ENCODE data around the gene REEP1. TPM values are rescaled to one million over a fixed set of nuclear protein-coding genes. Genes with fewer than 3 reads are reported as not detected.

The REEP1 gene
- total and polyA plus RNA-seq, 2 of the 8 experiments (the other 6 are each of a cell fraction or from before 2014, with no cell fraction given) = 0.74 to 1.5 TPM

Small RNA genes within 50 kb of the gene (microRNA-seq; reads per million reads assigned to microRNA genes)
- gene MIR4779 (ENCODE audit: borderline microRNAs expressed in 2 of 2, borderline number of aligned reads in 2 of 2, borderline replicate concordance in 1 of 2) = 0 reads per million in 2 experiments

Small RNA genes within 50 kb of the gene (small RNA-seq; reads per million reads assigned to genes)
- gene MIR4779 (ENCODE audit: insufficient read depth) = not detected
- gene RF00096 (ENCODE audit: insufficient read depth) = not detected
- not detected for gene RF00413 (ENCODE audit: insufficient read depth)

Other genes starting within 250 kb of the REEP1 start
- gene POLR1A, start 231.7 kb downstream of the REEP1 start, total RNA-seq (2021; fragmentation: NEBNext Ultra II Directional; extraction: Animal tissue kit (Norgen Biotek cat#: 25700)) = 58.1 and 58.2 TPM in 2 replicates
- gene POLR1A, start 231.7 kb downstream of the REEP1 start, polyA plus RNA-seq (2011; rRNA removed) = 8.9 and 9.6 TPM in 2 replicates
- 191 and 192 TPM in 2 replicates for gene PTCD3, start 231.4 kb downstream of the REEP1 start, total RNA-seq (2021; fragmentation: NEBNext Ultra II Directional; extraction: Animal tissue kit (Norgen Biotek cat#: 25700))
- gene PTCD3, start 231.4 kb downstream of the REEP1 start, polyA plus RNA-seq (2011; rRNA removed) = 48.0 and 64.3 TPM in 2 replicates
- gene IMMT, start 142.2 kb downstream of the REEP1 start, total RNA-seq (2021; fragmentation: NEBNext Ultra II Directional; extraction: Animal tissue kit (Norgen Biotek cat#: 25700)) = 103 and 105 TPM in 2 replicates
- gene IMMT, start 142.2 kb downstream of the REEP1 start, polyA plus RNA-seq (2011; rRNA removed) = 28.9 and 37.7 TPM in 2 replicates
- 42.3 and 44.5 TPM in 2 replicates for gene MRPL35, start 138.2 kb downstream of the REEP1 start, total RNA-seq (2021; fragmentation: NEBNext Ultra II Directional; extraction: Animal tissue kit (Norgen Biotek cat#: 25700))
- gene MRPL35, start 138.2 kb downstream of the REEP1 start, polyA plus RNA-seq (2011; rRNA removed) = 32.4 and 51.2 TPM in 2 replicates
- gene KDM3A, start 103.7 kb upstream of the REEP1 start, total RNA-seq (2021; fragmentation: NEBNext Ultra II Directional; extraction: Animal tissue kit (Norgen Biotek cat#: 25700)) = 25.3 and 29.2 TPM in 2 replicates
- 8.3 and 15.8 TPM in 2 replicates for gene KDM3A, start 103.7 kb upstream of the REEP1 start, polyA plus RNA-seq (2011; rRNA removed)
- 21.7 and 21.9 TPM in 2 replicates for gene CHMP3, start 225.8 kb upstream of the REEP1 start, total RNA-seq (2021; fragmentation: NEBNext Ultra II Directional; extraction: Animal tissue kit (Norgen Biotek cat#: 25700))
- 7.9 and 11.7 TPM in 2 replicates for gene CHMP3, start 225.8 kb upstream of the REEP1 start, polyA plus RNA-seq (2011; rRNA removed)

Measured in H1 (cell line).